Measurements from ENCODE around the gene OR9I1.

Gene OR9I1

DNA sequence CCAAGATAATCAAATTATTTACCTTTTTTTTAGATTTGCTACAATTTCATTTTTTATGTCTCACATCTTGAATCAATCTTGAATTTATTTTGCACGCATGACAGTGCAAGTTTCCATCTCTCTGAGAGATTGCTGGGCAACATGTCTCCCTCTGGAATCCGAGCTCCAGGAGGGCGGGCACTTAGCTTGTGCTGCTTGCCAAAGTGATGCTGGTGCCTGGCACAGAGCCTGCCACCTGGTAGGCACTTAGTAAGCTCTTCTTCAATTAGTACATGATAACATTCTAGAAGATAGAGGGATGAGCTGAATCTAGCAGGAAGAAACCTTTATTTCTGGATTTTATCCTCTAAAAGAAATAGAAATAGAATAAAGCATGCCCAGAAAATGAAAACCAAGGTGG, 27.5 kb upstream of the OR9I1 start:
- Histone ChIP-seq H3K9me3 (replicated peaks in 1 of 2; ENCODE audit: control insufficient read depth in 2 of 2, insufficient read depth in 1 of 2, low read depth in 1 of 2, low read length in 2 of 2) (no peaks in the 10 kb centered on the region), H3K36me3 (replicated peaks in 1 of 2; ENCODE audit: control insufficient read depth in 2 of 2, insufficient read depth in 2 of 2, low read length in 2 of 2) (no peaks in the 10 kb centered on the region), H2BK5ac (ENCODE audit: low read length) (no peak overlapping the region), H4K91ac (ENCODE audit: low read depth, low read length, poor library complexity) (no peak overlapping the region), H3K9ac (ENCODE audit: low read depth, low read length, poor library complexity) (no peak overlapping the region), H3K14ac (ENCODE audit: low read length) (no peak overlapping the region), H2BK15ac (ENCODE audit: low read length) (no peak overlapping the region), H2AK5ac (ENCODE audit: low read depth, low read length) (no peak overlapping the region), H3K18ac (ENCODE audit: low read length) (no peak overlapping the region), H3K23ac (ENCODE audit: low read depth, low read length, poor library complexity) (no peak overlapping the region), H2AFZ (ENCODE audit: low read length) (no peak overlapping the region), H2BK12ac (ENCODE audit: low read length) (no peak overlapping the region), H3K27ac (replicated peaks; ENCODE audit: low read length) (no peak overlapping the region), H3K4ac (ENCODE audit: low read length) (no peak overlapping the region), H3K4me2 (ENCODE audit: insufficient read depth, low read length, poor library complexity, severe bottlenecking) (no peak overlapping the region), H3K4me1 (ENCODE audit: control insufficient read depth in 2 of 2, insufficient read depth in 1 of 2, low read depth in 1 of 2, low read length in 2 of 2) (no peaks in the 10 kb centered on the region), H3K27me3 (ENCODE audit: control insufficient read depth in 3 of 3, insufficient read depth in 3 of 3, low read depth in 1 of 3, low read length in 3 of 3) (no peaks in the 10 kb centered on the region), H4K8ac (ENCODE audit: low read depth, low read length) (no peak overlapping the region), H3K79me1 (ENCODE audit: low read depth, low read length) (no peaks in the 10 kb centered on the region), H3K4me3 (ENCODE audit: low read length in 2 of 2) (no peak overlapping the region), H2BK120ac (ENCODE audit: low read depth, low read length) (no peak overlapping the region)
- no CpG with 5 or more reads among the region's 3 CpGs for WGBS, 2 donors (ENCODE audit: extremely low coverage in 2 of 2, insufficient read length in 2 of 2, insufficient replicate concordance in 1 of 2)
- DNase-seq (ENCODE audit: low spot score), result no peak

- H3K4me1 ChIP-seq (ENCODE audit: control insufficient read depth in 2 of 2, insufficient read depth in 1 of 2, low read depth in 1 of 2, low read length in 2 of 2), result no peaks in the 10 kb centered on the region
- no CpG with 5 or more reads among the region's 1 CpG for WGBS, 2 donors (ENCODE audit: extremely low coverage in 2 of 2, insufficient read length in 2 of 2, insufficient replicate concordance in 1 of 2)
- H2AK5ac ChIP-seq (ENCODE audit: low read depth, low read length), result no peak overlapping the region
- no peaks in the 10 kb centered on the region for H3K79me1 ChIP-seq (ENCODE audit: low read depth, low read length)
- H3K27ac ChIP-seq (replicated peaks; ENCODE audit: low read length), result no peak overlapping the region
- H3K4ac ChIP-seq (ENCODE audit: low read length), result no peak overlapping the region
- H2BK15ac ChIP-seq (ENCODE audit: low read length), result no peak overlapping the region
- no peak overlapping the region for H4K8ac ChIP-seq (ENCODE audit: low read depth, low read length)
- no peak overlapping the region for H4K91ac ChIP-seq (ENCODE audit: low read depth, low read length, poor library complexity)
- H3K18ac ChIP-seq (ENCODE audit: low read length), result no peak overlapping the region
- H3K23ac ChIP-seq (ENCODE audit: low read depth, low read length, poor library complexity), result no peak overlapping the region
- H2BK12ac ChIP-seq (ENCODE audit: low read length), result no peak overlapping the region
- H3K4me3 ChIP-seq (ENCODE audit: low read length in 2 of 2), result no peak overlapping the region
- no peak overlapping the region for H2AFZ ChIP-seq (ENCODE audit: low read length)
- no peaks in the 10 kb centered on the region for H3K9me3 ChIP-seq (replicated peaks in 1 of 2; ENCODE audit: control insufficient read depth in 2 of 2, insufficient read depth in 1 of 2, low read depth in 1 of 2, low read length in 2 of 2)
- no peak overlapping the region for H3K4me2 ChIP-seq (ENCODE audit: insufficient read depth, low read length, poor library complexity, severe bottlenecking)
- no peak overlapping the region for H2BK5ac ChIP-seq (ENCODE audit: low read length)
- no peaks in the 10 kb centered on the region for H3K36me3 ChIP-seq (replicated peaks in 1 of 2; ENCODE audit: control insufficient read depth in 2 of 2, insufficient read depth in 2 of 2, low read length in 2 of 2)
- H3K27me3 ChIP-seq (ENCODE audit: control insufficient read depth in 3 of 3, insufficient read depth in 3 of 3, low read depth in 1 of 3, low read length in 3 of 3), result no peaks in the 10 kb centered on the region
- no peak for DNase-seq (ENCODE audit: low spot score)
- no peak overlapping the region for H3K9ac ChIP-seq (ENCODE audit: low read depth, low read length, poor library complexity)
- H2BK120ac ChIP-seq (ENCODE audit: low read depth, low read length), result no peak overlapping the region
- H3K14ac ChIP-seq (ENCODE audit: low read length), result no peak overlapping the region
These were observed 17.4 kb upstream of the OR9I1 start for GRCh38 chr11:58142761-58143160.

- no peak for DNase-seq (ENCODE audit: low spot score)
- H3K27ac ChIP-seq (replicated peaks; ENCODE audit: low read length), result no peak overlapping the region
- H4K8ac ChIP-seq (ENCODE audit: low read depth, low read length), result no peak overlapping the region
- WGBS, 2 donors (ENCODE audit: extremely low coverage in 2 of 2, insufficient read length in 2 of 2, insufficient replicate concordance in 1 of 2), result no CpG with 5 or more reads among the region's 1 CpG
- H3K9ac ChIP-seq (ENCODE audit: low read depth, low read length, poor library complexity), result no peak overlapping the region
- H3K18ac ChIP-seq (ENCODE audit: low read length), result no peak overlapping the region
- H2BK15ac ChIP-seq (ENCODE audit: low read length), result no peak overlapping the region
- no peak overlapping the region for H3K23ac ChIP-seq (ENCODE audit: low read depth, low read length, poor library complexity)
- H3K4me2 ChIP-seq (ENCODE audit: insufficient read depth, low read length, poor library complexity, severe bottlenecking), result no peak overlapping the region
- no peak overlapping the region for H3K4ac ChIP-seq (ENCODE audit: low read length)
- H3K36me3 ChIP-seq (replicated peaks in 1 of 2; ENCODE audit: control insufficient read depth in 2 of 2, insufficient read depth in 2 of 2, low read length in 2 of 2), result no peaks in the 10 kb centered on the region
- no peaks in the 10 kb centered on the region for H3K4me1 ChIP-seq (ENCODE audit: control insufficient read depth in 2 of 2, insufficient read depth in 1 of 2, low read depth in 1 of 2, low read length in 2 of 2)
- H3K4me3 ChIP-seq (ENCODE audit: low read length in 2 of 2), result no peak overlapping the region
- H3K27me3 ChIP-seq (ENCODE audit: control insufficient read depth in 3 of 3, insufficient read depth in 3 of 3, low read depth in 1 of 3, low read length in 3 of 3), result no peaks in the 10 kb centered on the region
- no peak overlapping the region for H2BK120ac ChIP-seq (ENCODE audit: low read depth, low read length)
- H2AK5ac ChIP-seq (ENCODE audit: low read depth, low read length), result no peak overlapping the region
- H2BK5ac ChIP-seq (ENCODE audit: low read length), result no peak overlapping the region
- H2BK12ac ChIP-seq (ENCODE audit: low read length), result no peak overlapping the region
- no peak overlapping the region for H3K14ac ChIP-seq (ENCODE audit: low read length)
- H3K9me3 ChIP-seq (replicated peaks in 1 of 2; ENCODE audit: control insufficient read depth in 2 of 2, insufficient read depth in 1 of 2, low read depth in 1 of 2, low read length in 2 of 2), result no peaks in the 10 kb centered on the region
- no peak overlapping the region for H2AFZ ChIP-seq (ENCODE audit: low read length)
- H4K91ac ChIP-seq (ENCODE audit: low read depth, low read length, poor library complexity), result no peak overlapping the region
- H3K79me1 ChIP-seq (ENCODE audit: low read depth, low read length), result no peaks in the 10 kb centered on the region
These were observed 9.8 kb upstream of the OR9I1 start for GRCh38 chr11:58135171-58135570.

DNA sequence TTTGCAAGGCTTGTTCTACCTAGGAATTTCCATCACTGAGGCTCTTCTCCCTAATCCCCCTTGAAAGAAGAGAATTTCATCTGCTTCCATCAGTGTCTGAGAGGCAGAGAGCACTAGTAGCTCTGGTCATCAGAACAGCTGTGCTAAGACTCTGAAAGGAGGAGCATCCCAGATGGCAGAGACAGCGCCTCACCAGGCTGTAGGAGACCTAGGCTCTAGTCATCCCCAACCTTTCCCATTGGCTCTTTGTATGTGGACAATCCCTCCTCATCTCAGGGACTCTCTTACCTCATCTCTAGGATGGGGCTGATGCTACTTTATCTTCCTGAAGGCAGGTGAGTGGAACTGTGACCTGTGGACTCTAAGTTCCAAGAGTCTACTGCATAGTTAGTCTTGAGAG, 8.8 kb upstream of the OR9I1 start:
- H4K8ac ChIP-seq (ENCODE audit: low read depth, low read length), result no peak overlapping the region
- H3K18ac ChIP-seq (ENCODE audit: low read length), result no peak overlapping the region
- no peak overlapping the region for H2BK12ac ChIP-seq (ENCODE audit: low read length)
- H2BK120ac ChIP-seq (ENCODE audit: low read depth, low read length), result no peak overlapping the region
- H3K9me3 ChIP-seq (replicated peaks in 1 of 2; ENCODE audit: control insufficient read depth in 2 of 2, insufficient read depth in 1 of 2, low read depth in 1 of 2, low read length in 2 of 2), result no peaks in the 10 kb centered on the region
- no peak for DNase-seq (ENCODE audit: low spot score)
- no peak overlapping the region for H3K27ac ChIP-seq (replicated peaks; ENCODE audit: low read length)
- H3K9ac ChIP-seq (ENCODE audit: low read depth, low read length, poor library complexity), result no peak overlapping the region
- no CpG with 5 or more reads among the region's 1 CpG for WGBS, 2 donors (ENCODE audit: extremely low coverage in 2 of 2, insufficient read length in 2 of 2, insufficient replicate concordance in 1 of 2)
- no peaks in the 10 kb centered on the region for H3K36me3 ChIP-seq (replicated peaks in 1 of 2; ENCODE audit: control insufficient read depth in 2 of 2, insufficient read depth in 2 of 2, low read length in 2 of 2)
- H2BK5ac ChIP-seq (ENCODE audit: low read length), result no peak overlapping the region
- H2BK15ac ChIP-seq (ENCODE audit: low read length), result no peak overlapping the region
- H3K23ac ChIP-seq (ENCODE audit: low read depth, low read length, poor library complexity), result no peak overlapping the region
- no peak overlapping the region for H2AFZ ChIP-seq (ENCODE audit: low read length)
- H3K4me3 ChIP-seq (ENCODE audit: low read length in 2 of 2), result no peak overlapping the region
- H2AK5ac ChIP-seq (ENCODE audit: low read depth, low read length), result no peak overlapping the region
- H3K79me1 ChIP-seq (ENCODE audit: low read depth, low read length), result no peaks in the 10 kb centered on the region
- H4K91ac ChIP-seq (ENCODE audit: low read depth, low read length, poor library complexity), result no peak overlapping the region
- no peak overlapping the region for H3K14ac ChIP-seq (ENCODE audit: low read length)
- no peaks in the 10 kb centered on the region for H3K4me1 ChIP-seq (ENCODE audit: control insufficient read depth in 2 of 2, insufficient read depth in 1 of 2, low read depth in 1 of 2, low read length in 2 of 2)
- H3K4me2 ChIP-seq (ENCODE audit: insufficient read depth, low read length, poor library complexity, severe bottlenecking), result no peak overlapping the region
- H3K27me3 ChIP-seq (ENCODE audit: control insufficient read depth in 3 of 3, insufficient read depth in 3 of 3, low read depth in 1 of 3, low read length in 3 of 3), result no peaks in the 10 kb centered on the region
- no peak overlapping the region for H3K4ac ChIP-seq (ENCODE audit: low read length)

All from neuronal stem cell (in vitro differentiated cells).